Activated CD4-positive, alpha-beta T cell treated with anti-CD3 and anti-CD28 coated beads, Interleukin-2, amount 50 U/mL, for 16 hours (primary cell): ENCODE results near the gene MAK.
"Not testable (repeated sequence)": the region's sequence is repeated elsewhere in the genome, so short reads cannot be mapped to it uniquely, and the experiment has no call there.

Source experiments
- DNase-seq: peaks from one replicate; pipeline ENCODE4 v3.0.0-alpha.2; 2020

Gene MAK

GRCh38 chr6:10778230-10778629, 60.1 kb downstream of the MAK start:
- DNase-seq, result no peak

DNA sequence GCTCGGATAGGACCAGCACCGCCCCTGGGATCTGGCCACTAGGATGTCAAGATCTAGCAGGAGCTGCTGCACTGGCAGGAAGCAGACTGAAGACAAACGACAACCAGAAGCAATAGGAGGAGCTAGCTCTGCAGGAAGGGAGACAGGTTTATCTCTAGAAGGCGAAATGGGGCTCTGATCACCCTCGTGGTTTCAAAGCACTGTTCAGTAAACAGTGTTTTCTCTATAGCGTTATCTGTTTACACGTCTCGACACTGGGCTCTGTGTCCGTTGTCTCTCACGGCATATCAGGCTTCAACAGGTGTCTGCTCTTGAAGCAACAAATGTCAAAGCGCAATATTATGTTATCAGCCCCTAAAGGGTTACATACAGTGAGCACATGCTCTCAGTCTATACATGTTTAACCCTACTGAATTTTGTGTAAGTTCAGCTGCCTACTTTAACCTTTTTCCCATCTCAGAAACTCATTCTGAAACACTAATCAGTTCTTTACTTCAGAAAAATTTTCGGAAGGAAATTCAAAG, 66.9 kb downstream of the MAK start:
- DNase-seq, result no peak

DNA sequence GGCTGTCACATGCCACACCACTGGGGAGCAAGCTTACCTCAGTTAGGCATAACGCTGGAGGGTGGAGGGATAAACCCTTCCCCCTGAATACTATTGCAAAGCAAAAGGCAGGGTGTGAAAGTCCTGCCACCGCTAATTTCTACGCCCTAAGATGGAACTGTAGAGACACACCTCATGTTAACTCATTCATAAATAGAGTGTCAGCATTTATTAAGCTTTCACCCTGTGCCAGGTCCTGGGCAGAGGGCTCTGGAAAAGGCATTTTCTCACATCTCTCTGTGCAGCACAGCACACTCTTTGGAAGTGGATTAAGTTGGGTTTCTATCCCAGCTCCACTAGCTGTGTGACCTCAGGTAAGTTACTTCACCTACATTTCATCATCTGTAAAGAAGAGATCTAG, 68.9 kb downstream of the MAK start:
- DNase-seq, result no peak

- DNase-seq, result no peak
These were observed 75.3 kb downstream of the MAK start for GRCh38 chr6:10763006-10763405.

GRCh38 chr6:10759884-10760329, 78.4 kb downstream of the MAK start:
- peak; percentile 6 for DNase-seq

- DNase-seq, result peak; percentile 37
These were observed 79.0 kb downstream of the MAK start for GRCh38 chr6:10759312-10759839.

DNA sequence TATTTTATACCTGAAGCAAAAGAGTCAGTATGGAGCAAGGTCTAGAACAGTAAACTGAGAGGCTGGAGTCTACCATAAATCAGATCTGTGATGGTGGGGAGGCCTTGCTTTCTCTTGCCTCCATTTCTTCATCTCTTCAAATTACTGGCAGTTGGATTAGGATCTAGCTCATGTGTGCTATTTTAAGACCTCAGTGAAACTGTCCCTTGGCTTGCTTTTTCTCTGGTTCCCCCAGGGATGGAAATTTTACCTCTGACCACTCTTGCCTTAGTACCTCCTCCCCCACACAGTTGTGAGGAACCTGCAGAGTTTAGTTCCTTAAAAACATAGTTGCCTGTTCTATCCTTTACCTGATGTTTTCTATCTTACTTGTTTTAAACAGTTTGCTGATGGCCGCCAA, 82.3 kb downstream of the MAK start:
- DNase-seq, result no peak

GRCh38 chr6:10751757-10752156, 86.6 kb downstream of the MAK start:
- not testable (repeated sequence) for DNase-seq

- DNase-seq, result not testable (repeated sequence)
These were observed 87.8 kb downstream of the MAK start for GRCh38 chr6:10750568-10750967.

DNA sequence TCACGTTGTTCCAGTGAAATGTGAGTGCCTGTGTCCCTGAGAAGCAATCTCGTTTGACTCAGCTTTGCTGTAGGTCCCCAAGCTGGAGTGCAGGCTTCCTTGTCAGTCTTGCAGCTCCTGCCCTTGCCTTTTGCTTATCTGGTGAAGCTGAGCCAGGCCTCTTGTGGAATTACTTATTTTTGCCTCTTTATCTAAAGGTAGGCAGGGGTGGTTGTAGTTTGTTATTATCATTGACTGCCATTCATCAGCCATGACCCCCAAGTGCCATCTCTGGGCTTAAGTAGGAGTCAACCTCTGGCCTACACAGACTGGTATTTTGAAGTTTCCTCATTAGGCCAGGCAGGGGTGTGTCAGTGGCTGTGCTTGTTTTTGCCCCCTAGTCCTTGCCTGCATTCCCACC, 88.6 kb downstream of the MAK start:
- no peak for DNase-seq

GRCh38 chr6:10747251-10747972, 90.9 kb downstream of the MAK start, which contains the start of gene TMEM14B:
TSS of gene TMEM14B (plus strand) at chr6:10747805. CDS start at chr6:10749246, 1,441 bp downstream.
- peak; percentile 99 for DNase-seq

DNA sequence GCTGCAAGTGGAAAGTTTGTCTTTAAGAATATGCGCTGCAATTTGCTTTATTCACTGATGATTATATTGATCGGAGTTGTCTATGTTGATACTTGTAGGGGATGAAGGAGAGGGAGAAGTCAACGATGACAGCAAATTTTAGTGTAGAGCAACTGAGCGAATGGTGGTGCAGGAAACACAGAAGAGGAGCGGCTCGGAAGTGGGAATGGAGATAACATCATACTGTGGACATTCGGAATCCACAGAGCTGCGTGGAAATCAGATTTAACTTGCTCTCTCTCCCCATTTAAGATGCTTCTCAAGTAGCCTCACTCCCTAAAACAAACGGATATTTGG, 91.5 kb downstream of the MAK start:
- DNase-seq, result no peak

DNA sequence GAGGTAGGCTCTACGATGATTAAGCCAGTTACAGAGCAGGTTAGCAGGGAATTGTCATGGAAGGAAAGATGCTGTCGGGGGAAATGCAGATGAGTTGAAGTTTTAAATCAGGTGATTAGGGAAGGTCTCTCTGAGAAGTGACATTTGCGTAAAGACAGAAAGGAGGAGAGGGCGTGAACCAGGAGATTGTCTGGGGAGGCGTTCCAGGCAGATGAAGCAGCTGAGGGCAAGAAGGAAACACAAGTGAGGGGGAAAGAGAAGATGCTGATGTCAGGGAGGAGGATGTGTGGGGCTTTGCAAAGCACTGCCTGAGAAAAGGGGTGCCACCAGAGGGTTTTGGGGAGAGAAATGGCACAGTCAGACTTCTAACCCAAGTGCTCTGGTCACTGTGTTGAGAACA, 93.2 kb downstream of the MAK start:
- DNase-seq, result no peak

- no peak for DNase-seq
These were observed 94.8 kb downstream of the MAK start for GRCh38 chr6:10743515-10743914.

- no peak for DNase-seq
These were observed 96.1 kb downstream of the MAK start for GRCh38 chr6:10742251-10742650.

DNA sequence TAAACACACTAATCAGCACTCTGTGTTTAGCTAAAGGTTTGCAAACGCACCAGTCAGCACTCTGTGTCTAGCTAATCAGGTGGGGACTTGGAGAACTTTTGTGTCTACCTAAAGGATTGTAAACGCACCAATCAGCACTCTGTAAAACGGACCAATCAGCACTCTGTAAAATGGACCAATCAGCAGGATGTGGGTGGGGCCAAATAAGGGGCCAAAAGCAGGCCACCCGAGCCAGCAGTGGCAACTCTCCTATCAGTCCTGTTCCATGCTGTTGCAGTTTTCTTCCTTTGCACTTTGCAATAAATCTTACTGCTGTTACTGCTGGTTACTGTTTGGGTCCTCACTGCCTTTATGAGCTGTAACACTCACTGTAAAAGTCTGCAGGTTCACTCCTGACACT, 96.7 kb downstream of the MAK start:
- DNase-seq, result not testable (repeated sequence)

DNA sequence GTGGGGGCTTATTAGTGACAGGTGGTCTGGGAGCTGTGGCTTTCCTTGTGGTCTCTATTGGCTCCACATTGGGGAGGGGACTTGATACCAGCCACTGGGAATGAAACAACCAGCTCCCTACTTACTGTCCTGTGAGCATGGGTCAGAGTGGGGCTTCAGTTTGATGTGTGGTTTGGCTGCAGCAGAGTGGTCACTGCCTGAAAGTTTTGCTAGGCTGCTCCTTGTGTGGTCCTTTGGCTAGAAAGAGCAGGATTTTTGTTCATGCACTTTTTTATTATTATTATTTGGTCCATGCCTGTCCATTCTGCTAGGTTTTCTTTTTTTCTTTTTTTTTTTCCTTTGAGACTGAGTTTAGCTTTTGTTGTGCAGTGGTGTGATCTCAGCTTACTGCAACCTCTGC, 98.3 kb downstream of the MAK start:
- DNase-seq, result no peak

GRCh38 chr6:10736731-10737130, 101.6 kb downstream of the MAK start:
- no peak for DNase-seq

GRCh38 chr6:10733863-10734262, 104.5 kb downstream of the MAK start:
- DNase-seq, result no peak

- no peak for DNase-seq
These were observed 105.1 kb downstream of the MAK start for GRCh38 chr6:10733151-10733715.

GRCh38 chr6:10730254-10730653, 108.1 kb downstream of the MAK start:
- DNase-seq, result no peak

GRCh38 chr6:10725716-10726115, 112.6 kb downstream of the MAK start:
- DNase-seq, result no peak

DNA sequence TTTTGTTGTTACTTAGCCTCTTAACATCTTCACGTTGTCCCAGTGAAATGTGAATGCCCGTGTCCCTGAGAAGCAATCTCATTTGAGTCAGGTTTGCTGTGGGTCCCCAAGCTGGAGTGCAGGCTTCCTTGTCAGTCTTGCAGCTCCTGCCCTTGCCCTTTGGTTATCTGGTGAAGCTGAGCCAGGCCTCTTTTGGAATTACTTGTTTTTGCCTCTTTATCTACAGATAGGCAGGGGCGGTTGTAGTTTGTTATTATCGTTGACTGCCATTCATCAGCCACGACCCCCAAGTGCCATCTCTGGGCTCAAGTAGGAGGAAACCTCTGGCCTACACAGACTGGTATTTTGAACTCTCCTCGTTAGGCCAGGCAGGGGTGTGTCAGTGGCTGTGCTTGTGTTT, 113.3 kb downstream of the MAK start:
- no peak for DNase-seq

DNA sequence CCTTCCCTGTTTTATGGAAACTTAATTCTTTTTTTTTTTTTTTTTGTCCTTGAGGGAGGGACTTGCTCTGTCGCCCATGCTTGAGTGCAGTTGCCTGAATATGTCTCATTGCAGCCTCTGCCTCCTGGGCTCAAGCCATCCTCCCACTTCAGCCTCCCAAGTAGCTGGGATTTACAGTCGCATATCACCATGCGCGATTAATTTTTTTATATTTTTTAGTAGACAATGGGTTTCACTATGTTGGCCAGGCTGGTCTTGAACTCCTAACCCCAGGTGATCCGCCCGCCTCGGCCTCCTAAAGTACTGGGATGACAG, 114.8 kb downstream of the MAK start:
- no peak for DNase-seq
